HG03432 (cell line): ENCODE results near the gene CD163L1.
"Not testable (repeated sequence)": the region's sequence is repeated elsewhere in the genome, so short reads cannot be mapped to it uniquely, and the experiment has no call there.

Experiments
- ATAC-seq: cut with Tn5 transposase; IDR thresholded peaks from one replicate; pipeline ENCODE4 v1.9.1; 2021; ENCODE audit warnings: mild to moderate bottlenecking, moderate library complexity; ENCODE audit not compliant: unreplicated experiment

The CD163L1 gene

GRCh38 chr12:7337790-7338189, 106.2 kb downstream of the CD163L1 start:
- not testable (repeated sequence) for ATAC-seq

- ATAC-seq: no peak
Measured at GRCh38 chr12:7327918-7328317, 116.0 kb downstream of the CD163L1 start.

GRCh38 chr12:7324176-7324575, 119.8 kb downstream of the CD163L1 start:
- ATAC-seq: no peak

DNA sequence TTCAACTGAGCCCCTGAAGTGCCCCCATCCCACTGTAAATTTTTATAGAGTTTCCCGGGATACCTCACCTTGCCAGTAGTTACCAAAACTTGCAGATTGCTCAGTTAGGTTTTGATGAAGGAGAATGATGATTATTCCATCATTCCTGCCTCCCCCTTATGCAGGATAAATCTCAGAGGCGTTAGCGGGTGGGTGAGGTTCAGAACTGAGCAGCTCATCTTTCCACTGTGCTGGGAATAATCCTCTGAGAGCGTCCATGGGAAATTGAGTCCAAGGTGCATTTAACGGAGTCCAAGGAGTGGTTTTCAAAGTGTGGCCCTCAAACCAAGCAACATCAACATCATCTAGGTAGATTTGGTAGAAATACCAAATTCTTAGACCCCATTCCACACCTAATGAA, 121.4 kb downstream of the CD163L1 start:
- ATAC-seq: no peak

GRCh38 chr12:7321624-7322023, 122.3 kb downstream of the CD163L1 start:
- ATAC-seq: no peak

DNA sequence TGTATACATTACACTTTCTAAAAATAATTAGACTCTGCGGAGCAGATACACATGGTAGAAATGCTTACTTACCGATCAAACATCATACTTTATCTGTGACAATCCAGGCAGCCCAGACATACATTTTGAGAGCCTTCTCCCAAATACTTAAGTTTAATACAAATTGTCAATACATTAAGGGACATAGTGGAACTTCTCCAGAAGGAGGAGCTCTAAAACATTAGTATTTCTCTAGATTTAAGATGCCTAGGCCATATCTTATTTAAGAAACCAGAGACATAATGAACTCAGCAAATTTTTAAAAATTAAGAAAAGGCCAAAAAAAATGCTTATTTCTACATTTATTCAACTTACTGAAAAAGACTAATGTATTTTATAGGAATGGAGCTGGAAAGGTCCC, 124.0 kb downstream of the CD163L1 start:
- ATAC-seq: no peak

DNA sequence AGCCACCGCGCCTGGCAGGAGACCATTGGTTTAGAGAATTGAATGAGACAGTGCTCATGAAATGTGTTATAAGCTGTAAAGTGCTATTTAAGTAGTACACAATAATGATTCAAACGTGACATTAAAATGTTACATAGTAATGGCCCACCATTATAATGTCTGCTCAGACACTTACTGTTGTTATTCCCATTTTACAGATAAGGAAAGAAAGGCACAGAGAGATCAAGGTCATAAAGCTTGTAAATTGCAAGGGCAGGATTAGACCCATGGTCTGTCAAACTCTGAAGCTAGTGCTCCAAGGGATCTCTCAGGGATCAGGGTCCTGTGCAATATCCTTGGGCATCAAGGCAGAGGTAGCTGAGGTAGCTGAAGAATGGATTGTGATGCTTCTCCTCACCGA, 133.9 kb downstream of the CD163L1 start:
- ATAC-seq: no peak
